GM12875 (cell line): ENCODE data around the gene ATP11A.

Experiments used
- H3K4me3 ChIP-seq: one replicate; pipeline ENCODE4 v1.5.1; 2011; ENCODE audit warnings: low read depth, low read length, control low read depth
- CTCF ChIP-seq: IDR thresholded peaks from 2 replicates; pipeline ENCODE4 v1.5.1; 2011; ENCODE audit warnings: low read depth, mild to moderate bottlenecking, control low read depth, inconsistent platforms, low read length, moderate library complexity, borderline replicate concordance; ENCODE audit not compliant: insufficient read depth

Gene ATP11A

GRCh38 chr13:112887151-112887550 is 197.3 kb downstream of the ATP11A start:
- no peak for TF ChIP-seq CTCF
- H3K4me3 ChIP-seq, result no peak overlapping the region

DNA sequence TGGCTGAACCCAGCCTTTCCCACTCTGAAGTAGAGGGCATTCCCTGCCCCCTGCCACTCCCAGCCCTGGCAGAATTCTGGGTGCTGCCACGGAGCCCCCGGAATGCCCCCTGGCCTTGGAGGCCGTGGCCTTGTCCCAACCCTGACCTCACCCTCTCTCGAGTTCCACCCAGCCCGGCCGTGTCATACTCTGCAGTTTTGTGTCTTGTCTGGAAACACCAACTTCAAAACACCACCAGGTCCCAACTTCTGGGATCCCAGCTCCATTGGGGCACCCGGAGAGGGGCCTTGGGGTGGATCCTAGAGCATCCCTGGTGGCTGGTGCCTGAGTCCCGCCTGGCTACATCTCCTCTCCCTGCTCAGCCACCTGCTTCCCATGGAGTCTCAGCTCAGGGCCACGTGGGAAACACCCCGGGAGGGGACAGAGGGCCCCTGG is 197.7 kb downstream of the ATP11A start:
- H3K4me3 ChIP-seq, result no peak overlapping the region
- TF ChIP-seq CTCF, result no peak

DNA sequence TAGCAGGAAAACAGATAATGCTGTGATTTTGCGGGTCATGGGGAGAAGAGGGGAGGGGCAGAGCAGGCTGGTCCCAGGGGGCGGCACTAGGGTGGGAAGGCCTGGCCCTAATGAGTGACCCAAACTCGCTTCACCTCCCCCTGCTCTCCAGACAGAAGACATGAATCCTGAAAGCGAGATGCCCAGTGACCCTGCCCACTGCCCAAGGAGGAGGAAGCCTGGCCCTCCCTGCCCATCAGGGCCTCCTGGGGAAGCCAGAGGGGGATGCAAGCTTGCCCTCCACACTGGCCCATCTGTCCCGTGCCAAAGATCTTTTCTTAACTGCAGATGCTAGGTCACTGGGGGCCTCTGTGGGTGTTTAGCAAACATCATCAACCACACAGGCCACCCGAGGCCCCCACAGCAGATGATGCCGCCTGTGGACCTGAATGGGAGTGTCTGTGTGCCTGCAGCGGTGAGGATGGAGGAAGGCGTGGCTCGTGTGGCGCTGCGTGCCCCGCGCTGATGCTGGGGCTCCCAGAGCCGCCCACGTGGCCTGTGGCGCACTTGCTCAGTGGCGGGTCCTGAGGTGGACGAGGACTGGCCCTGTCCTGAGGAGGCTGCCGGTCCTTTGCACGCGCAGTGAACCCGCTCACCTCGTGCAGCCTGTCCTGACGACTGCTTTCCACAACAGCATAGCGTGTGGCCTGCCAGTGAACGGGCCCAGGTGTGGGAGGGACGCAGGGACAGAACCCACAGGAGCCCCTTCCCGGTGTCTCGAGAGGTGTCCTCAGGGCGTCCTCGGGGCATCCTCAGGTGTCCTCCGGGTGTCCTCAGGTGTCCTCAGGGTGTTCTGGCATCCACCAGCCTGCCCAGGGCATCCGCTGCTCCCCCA is 198.6 kb downstream of the ATP11A start:
- TF ChIP-seq CTCF, result no peak
- no peak overlapping the region for H3K4me3 ChIP-seq

- no peak overlapping the region for H3K4me3 ChIP-seq
- TF ChIP-seq CTCF, result no peak
Observed at GRCh38 chr13:112889351-112890290, 199.8 kb downstream of the ATP11A start.

DNA sequence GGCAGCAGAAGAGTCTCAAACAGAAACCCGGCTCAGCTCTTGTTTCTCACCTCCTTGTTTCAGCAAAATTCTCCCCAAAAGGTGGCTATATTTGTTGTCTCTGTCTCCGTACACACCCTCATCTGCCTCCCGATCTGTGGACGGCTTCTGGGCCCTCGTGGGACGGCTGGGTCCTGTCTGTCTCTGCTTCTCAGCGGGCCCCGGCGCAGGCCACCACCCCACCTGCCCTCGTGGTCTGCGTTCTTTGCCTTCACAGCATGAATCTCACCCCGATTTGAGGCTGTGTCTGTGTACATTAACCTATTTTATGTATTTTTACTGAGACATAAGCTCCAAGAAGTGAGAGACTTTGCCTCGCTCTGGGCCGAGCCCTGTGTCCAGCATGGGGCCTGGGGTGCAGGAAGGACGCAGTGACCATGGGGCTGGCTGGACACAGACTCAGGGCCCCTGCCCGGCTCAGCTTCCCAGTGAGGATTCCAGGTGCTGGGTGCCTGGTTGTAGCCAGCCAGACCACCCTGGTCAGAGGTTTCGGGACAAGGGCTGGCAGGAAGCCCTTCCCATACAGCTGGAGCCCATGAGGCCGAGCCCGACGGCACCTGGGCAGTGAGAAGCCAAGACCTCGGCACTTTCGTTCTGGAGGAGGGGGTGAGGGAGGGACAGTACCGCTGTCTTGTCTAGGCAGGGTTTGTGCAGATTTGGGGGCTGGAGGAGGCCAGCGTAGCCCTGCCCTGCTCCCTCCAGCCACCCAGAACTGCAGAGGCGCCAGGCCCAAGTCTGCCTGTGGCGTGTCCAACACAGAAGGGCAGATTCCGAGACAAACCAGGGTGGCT is 200.7 kb downstream of the ATP11A start:
- H3K4me3 ChIP-seq, result no peak overlapping the region
- no peak for TF ChIP-seq CTCF

- no peak overlapping the region for H3K4me3 ChIP-seq
- TF ChIP-seq CTCF, result no peak
Observed at GRCh38 chr13:112891477-112892401, 201.9 kb downstream of the ATP11A start.
